OCI-LY7 (cell line): Measurements from ENCODE around the gene RANBP17.
"Not testable (repeated sequence)": the region's sequence is repeated elsewhere in the genome, so short reads cannot be mapped to it uniquely, and the experiment has no call there.

Experiments used
- CTCF ChIP-seq: fragments of 200-600 bp; sonication (generic); conservative IDR thresholded peaks from 2 replicates; pipeline ENCODE4 v1.5.1; 2014; ENCODE audit warnings: mild to moderate bottlenecking, antibody characterized with exemption, low read length, moderate library complexity, mixed read lengths
- EZH2phosphoT487 ChIP-seq: fragments of 200-600 bp; sonication (generic); IDR thresholded peaks from 2 replicates; pipeline ENCODE4 v1.6.1; 2018; ENCODE audit warnings: low read depth, borderline replicate concordance, mild to moderate bottlenecking, mixed run types, antibody characterized with exemption, low read length, moderate library complexity, mixed read lengths

GRCh38 chr5:171041893-171042292 lies 180.1 kb downstream of the RANBP17 start:
- not testable (repeated sequence) for TF ChIP-seq CTCF, EZH2phosphoT487
